Activated CD4-positive, alpha-beta T cell treated with anti-CD3 and anti-CD28 coated beads, Interleukin-2, amount 50 U/mL, for 48 hours (primary cell): ENCODE data around the gene CCDC150.
A peak's percentile ranks its signal among the peaks of the same experiment; 100 is the strongest.
"Not testable (repeated sequence)": the region's sequence is repeated elsewhere in the genome, so short reads cannot be mapped to it uniquely, and the experiment has no call there.

Source experiments
- DNase-seq, 2 experiments: peaks; one replicate each; pipeline ENCODE4 v3.0.0-alpha.2; 2020

CCDC150 gene

GRCh38 chr2:196718419-196719109, 79.0 kb downstream of the CCDC150 start:
- DNase-seq: no peak

- no peak for DNase-seq
These were observed 79.8 kb downstream of the CCDC150 start for GRCh38 chr2:196719110-196719872.

- no peak for DNase-seq
These were observed 84.1 kb downstream of the CCDC150 start for GRCh38 chr2:196723571-196723970.

GRCh38 chr2:196725218-196725617, 85.7 kb downstream of the CCDC150 start:
- DNase-seq: no peak

GRCh38 chr2:196725882-196726281, 86.4 kb downstream of the CCDC150 start:
- DNase-seq: no peak

- DNase-seq: no peak
These were observed 89.9 kb downstream of the CCDC150 start for GRCh38 chr2:196729418-196729817.

GRCh38 chr2:196736646-196737045, 97.1 kb downstream of the CCDC150 start:
- DNase-seq: not testable (repeated sequence)

- DNase-seq: no peak
These were observed 97.5 kb downstream of the CCDC150 start for GRCh38 chr2:196737046-196737445.

GRCh38 chr2:196739031-196739430, 99.5 kb downstream of the CCDC150 start:
- no peak for DNase-seq

GRCh38 chr2:196742216-196742615, 102.7 kb downstream of the CCDC150 start:
- DNase-seq: no peak

- DNase-seq: no peak
These were observed 103.2 kb downstream of the CCDC150 start for GRCh38 chr2:196742685-196743084.

- no peak for DNase-seq
These were observed 103.7 kb downstream of the CCDC150 start for GRCh38 chr2:196743165-196743564.

GRCh38 chr2:196745711-196746110, 106.2 kb downstream of the CCDC150 start:
- DNase-seq: no peak

GRCh38 chr2:196747400-196747799, 107.9 kb downstream of the CCDC150 start:
- no peak for DNase-seq

GRCh38 chr2:196748123-196748522, 108.6 kb downstream of the CCDC150 start:
- no peak for DNase-seq

GRCh38 chr2:196750291-196750923, 110.9 kb downstream of the CCDC150 start:
- DNase-seq: no peak

GRCh38 chr2:196750977-196751631, 111.6 kb downstream of the CCDC150 start:
- peak; percentile 67 to 73 for DNase-seq

GRCh38 chr2:196758474-196759377, 119.2 kb downstream of the CCDC150 start:
- DNase-seq: no peak

- no peak for DNase-seq
These were observed 119.8 kb downstream of the CCDC150 start for GRCh38 chr2:196759378-196759706.

- no peak for DNase-seq
These were observed 127.6 kb downstream of the CCDC150 start for GRCh38 chr2:196767101-196767500.
